Aorta (tissue), 5 donors: ENCODE data around the gene PEG3. TPM values are rescaled to one million over a fixed set of nuclear protein-coding genes. Genes with fewer than 3 reads are reported as not detected.

ENCODE experiments used
- ATAC-seq: fragments of 200-7000 bp; cut with Tn5 transposase; one replicate; pipeline ENCODE4 v1.9.1; 2022; ENCODE audit warnings: moderate library complexity; ENCODE audit not compliant: low FRiP score
- DNase-seq, 2 donors: peaks; one replicate each; pipeline ENCODE4 v3.0.0-alpha.2; 2020
- H3K27ac ChIP-seq, 2 donors: one replicate each; pipeline ENCODE4 v1.5.1; 2013; ENCODE audit warnings: low read length in 2 of 2, mild to moderate bottlenecking in 2 of 2, moderate library complexity in 2 of 2, control low read depth in 1 of 2, inconsistent platforms in 1 of 2, low read depth in 1 of 2
- H3K27me3 ChIP-seq, 2 donors: one replicate each; pipeline ENCODE4 v1.6.1; 2013; ENCODE audit warnings: control low read depth in 1 of 2, low read length in 1 of 2, mild to moderate bottlenecking in 1 of 2, moderate library complexity in 1 of 2; ENCODE audit not compliant: insufficient read depth in 2 of 2, control insufficient read depth in 1 of 2
- H3K36me3 ChIP-seq, 2 donors: one replicate each; pipeline ENCODE4 v1.6.1; 2013; ENCODE audit warnings: control low read depth in 1 of 2, low read length in 1 of 2, mild to moderate bottlenecking in 1 of 2; ENCODE audit not compliant: insufficient read depth in 2 of 2, control insufficient read depth in 1 of 2
- H3K4me1 ChIP-seq, 2 donors: one replicate each; pipeline ENCODE4 v1.6.1; 2013; ENCODE audit warnings: low read length in 2 of 2, control low read depth in 1 of 2, mild to moderate bottlenecking in 1 of 2, moderate library complexity in 1 of 2; ENCODE audit not compliant: insufficient read depth in 2 of 2, control insufficient read depth in 1 of 2
- H3K4me3 ChIP-seq, 2 donors: one replicate each; pipeline ENCODE4 v1.5.1; 2013; ENCODE audit warnings: low read length in 2 of 2, control low read depth in 1 of 2, mild to moderate bottlenecking in 1 of 2
- H3K9me3 ChIP-seq: one replicate; pipeline ENCODE4 v1.6.1; 2013; ENCODE audit warnings: mild to moderate bottlenecking, low read length; ENCODE audit not compliant: control insufficient read depth
- WGBS, 2 donors: extraction: QIAGEN DNeasy Blood & Tissue Kit; methylation state at CpG; one replicate each; pipeline ENCODE4 v1.1.7; 2013; 5-methylcytosine and 5-hydroxymethylcytosine counted together
- intact Hi-C, 2 donors: fragments of 100-400 bp; cut with DNase I; formaldehyde crosslinking; loops; one replicate each; pipeline versions ENCODE4 v1.14.2 to v1.15.0; 2022
- polyA plus RNA-seq, 2 donors: library from polyadenylated mRNA; stranded (reverse); fragments of 200-250 nt; gene quantifications; one replicate each; pipeline ENCODE4 v1.2.3, GENCODE V29; 2013
- total RNA-seq, 2 donors: library from RNA; stranded (reverse); fragmentation: NEBNext Ultra II Directional; extraction: Animal tissue kit (Norgen Biotek cat#: 25700); gene quantifications; one replicate each; pipeline ENCODE4 v1.2.1, GENCODE V29; 2021
- donor health status: healthy with polysubstance abuse.
- donor health status: Bipolar disorder and iron deficiency.
- donor health status: DM: no; HTN: no; CAD: no.
- donor health status: DM: no; HTN: no; CAD: no.
- donor health status: DM: yes; HTN: yes; CAD: no.

PEG3 gene
- total and polyA plus RNA-seq, 4 donors, result 2.3 to 11.6 (median 6.9) TPM

GRCh38 chr19:56822755-56823154 is 17.8 kb downstream of the PEG3 start:
- no peak overlapping the region for H3K4me3 ChIP-seq
- H3K27me3 ChIP-seq, result no peaks in the 10 kb centered on the region
- H3K27ac ChIP-seq, result no peak overlapping the region
- no peaks in the 10 kb centered on the region for H3K4me1 ChIP-seq
- 92% methylated on average over 5 of the region's 5 CpGs for WGBS, 2 donors
- intact Hi-C loops, result no loop called here
- peaks cover 2% of the 10 kb centered on the region for H3K9me3 ChIP-seq
- DNase-seq (no peak), ATAC-seq (no peak)
- no peaks in the 10 kb centered on the region for H3K36me3 ChIP-seq

DNA sequence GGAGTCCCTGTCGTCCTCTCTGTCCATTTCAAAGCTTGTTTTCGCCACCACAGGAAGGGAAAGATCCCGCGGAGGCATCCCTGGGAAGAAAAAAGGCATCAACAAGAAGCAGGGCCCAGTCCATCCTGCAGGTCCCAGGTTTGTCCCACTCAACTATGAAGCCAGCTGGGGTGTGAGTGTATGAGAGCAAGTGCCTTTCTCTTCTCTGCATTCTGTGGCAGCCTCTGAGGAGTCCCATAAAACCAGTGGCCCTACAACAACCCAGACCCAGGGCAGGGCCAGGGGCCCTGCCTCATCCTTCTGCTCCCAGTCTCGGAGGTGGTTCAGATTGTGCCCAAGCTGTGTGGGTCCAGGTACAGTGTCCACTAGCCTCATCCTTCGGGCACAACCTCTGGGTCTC is 18.9 kb downstream of the PEG3 start:
- WGBS, 2 donors, result 78 to 88% methylated on average over 6 of the region's 6 CpGs
- peaks cover 4% of the 10 kb centered on the region for H3K9me3 ChIP-seq
- ATAC-seq, result no peak
- no peak for DNase-seq
- no peak overlapping the region for H3K27ac ChIP-seq
- H3K4me1 ChIP-seq, result no peaks in the 10 kb centered on the region
- no peaks in the 10 kb centered on the region for H3K27me3 ChIP-seq
- no peak overlapping the region for H3K4me3 ChIP-seq
- H3K36me3 ChIP-seq, result peaks cover 0 to under 1% of the 10 kb centered on the region in 2 donors
- intact Hi-C loops, result no loop called here

GRCh38 chr19:56821209-56821608 is 19.3 kb downstream of the PEG3 start:
- Histone ChIP-seq H3K36me3 (peaks cover 0 to 3% of the 10 kb centered on the region in 2 donors), H3K4me1 (no peaks in the 10 kb centered on the region), H3K4me3 (no peak overlapping the region), H3K27me3 (no peaks in the 10 kb centered on the region), H3K9me3 (peaks cover 4% of the 10 kb centered on the region), H3K27ac (no peak overlapping the region)
- intact Hi-C loops, result no loop called here
- DNase-seq (no peak), ATAC-seq (no peak)
- 72% methylated on average over 5 of the region's 5 CpGs for WGBS, 2 donors

DNA sequence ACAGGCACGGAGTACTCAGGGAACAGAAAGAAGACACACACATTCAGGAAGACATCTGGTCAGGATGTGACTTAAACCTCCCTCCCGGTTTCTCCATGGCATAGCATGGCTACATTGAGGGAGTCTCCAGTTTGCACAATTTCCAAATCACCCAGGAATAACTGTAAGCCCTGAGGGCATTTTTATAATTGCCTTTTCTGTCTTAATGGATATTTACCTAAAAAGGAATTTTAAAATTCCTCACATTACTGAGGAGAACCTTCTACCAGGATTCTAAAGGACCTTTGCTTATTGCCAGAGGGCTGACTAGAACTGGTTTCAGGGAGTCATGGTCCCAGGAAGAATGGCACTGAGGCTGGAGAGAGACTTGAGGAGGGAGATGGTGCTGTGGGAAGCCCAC is 21.4 kb downstream of the PEG3 start:
- Histone ChIP-seq H3K27ac (no peak overlapping the region), H3K36me3 (peaks cover 0 to 6% of the 10 kb centered on the region in 2 donors), H3K27me3 (no peaks in the 10 kb centered on the region), H3K4me3 (no peak overlapping the region), H3K9me3 (peaks cover 2% of the 10 kb centered on the region), H3K4me1 (no peaks in the 10 kb centered on the region)
- ATAC-seq (no peak), DNase-seq (no peak)
- intact Hi-C loops, result no loop called here
- WGBS, 2 donors, result 83 to 87% methylated on average over 2 of the region's 2 CpGs

DNA sequence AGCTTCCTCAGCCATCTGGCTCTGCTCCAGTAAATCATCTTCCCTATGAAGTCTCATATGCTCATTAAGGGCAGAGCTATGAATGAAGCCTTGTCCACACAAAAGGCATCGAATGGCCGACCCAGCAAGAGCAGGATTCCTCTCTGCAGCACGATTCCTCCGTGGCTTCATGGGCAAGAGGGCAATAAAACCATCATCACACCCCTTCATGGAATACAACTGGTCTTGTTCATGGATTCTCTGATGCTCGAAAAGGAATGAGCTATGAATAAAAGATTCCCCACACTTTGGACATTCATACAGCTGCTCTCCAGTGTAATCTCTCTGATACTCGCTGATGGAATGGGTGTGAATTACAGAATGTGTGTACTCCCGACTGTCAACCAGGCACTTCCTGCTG is 25.9 kb downstream of the PEG3 start:
- 88 to 90% methylated on average over 7 of the region's 7 CpGs for WGBS, 2 donors
- H3K36me3 ChIP-seq, result peaks cover 0 to 6% of the 10 kb centered on the region in 2 donors

GRCh38 chr19:56813531-56813930 is 27.0 kb downstream of the PEG3 start:
- Histone ChIP-seq H3K27me3 (no peaks in the 10 kb centered on the region), H3K9me3 (peaks cover 2% of the 10 kb centered on the region), H3K27ac (no peak overlapping the region), H3K36me3 (peaks cover 0 to 6% of the 10 kb centered on the region in 2 donors), H3K4me1 (no peaks in the 10 kb centered on the region), H3K4me3 (no peak overlapping the region)
- intact Hi-C loops, result no loop called here
- DNase-seq (no peak), ATAC-seq (no peak)
- 80 to 88% methylated on average over 5 of the region's 5 CpGs for whole genome bisulfite sequencing, 2 donors

More for the DNA sequence above, 25.9 kb downstream of the PEG3 start:
- ATAC-seq (no peak), DNase-seq (no peak)
- Histone ChIP-seq H3K27me3 (no peaks in the 10 kb centered on the region), H3K9me3 (peaks cover 2% of the 10 kb centered on the region), H3K4me1 (no peaks in the 10 kb centered on the region), H3K27ac (no peak overlapping the region), H3K4me3 (no peak overlapping the region)
- intact Hi-C loops, result no loop called here

- Histone ChIP-seq H3K36me3 (peaks cover 0 to 3% of the 10 kb centered on the region in 2 donors), H3K4me3 (no peak overlapping the region), H3K9me3 (no peaks in the 10 kb centered on the region), H3K4me1 (no peaks in the 10 kb centered on the region), H3K27ac (no peak overlapping the region), H3K27me3 (no peaks in the 10 kb centered on the region)
- no peak for DNase-seq
- WGBS, 2 donors, result 69 to 88% methylated on average over 6 of the region's 6 CpGs
- ATAC-seq, result no peak
- intact Hi-C loops, result no loop called here
Measured at GRCh38 chr19:56811480-56811879, 29.0 kb downstream of the PEG3 start.

- H3K27me3 ChIP-seq, result no peaks in the 10 kb centered on the region
- intact Hi-C loops, result no loop called here
Measured at GRCh38 chr19:56810260-56810659, 30.3 kb downstream of the PEG3 start.

DNA sequence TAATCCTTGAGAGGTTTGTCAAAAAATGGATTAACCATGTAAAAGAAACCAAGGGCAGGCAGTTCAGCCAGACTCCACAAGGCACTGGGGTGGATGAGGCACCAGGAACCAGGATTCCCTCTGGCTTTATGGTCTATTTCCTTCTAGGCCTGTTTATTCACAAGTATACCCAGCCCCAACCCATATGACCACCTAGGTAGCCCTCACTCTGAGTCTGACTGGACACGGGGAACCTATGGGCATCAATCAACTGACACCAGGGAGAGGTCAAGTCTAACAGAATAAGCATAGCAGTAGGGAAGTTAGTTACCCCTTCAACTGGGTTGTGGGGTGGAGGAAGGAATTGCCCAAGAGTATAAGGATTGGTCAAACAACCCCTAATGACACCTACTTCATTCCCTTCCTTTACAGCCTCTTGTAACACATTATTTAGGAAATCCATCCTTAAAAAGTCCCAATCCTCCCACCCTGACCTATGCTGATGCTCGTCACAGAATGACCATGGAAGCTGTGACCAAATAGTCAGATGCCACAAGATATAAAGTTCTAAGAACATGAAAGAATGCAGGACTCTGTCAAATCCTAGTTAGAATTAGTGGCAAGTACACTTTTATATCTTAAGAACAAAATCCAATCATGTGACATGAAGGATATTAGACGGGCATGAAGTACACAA is 31.7 kb downstream of the PEG3 start:
- ATAC-seq (no peak), DNase-seq (no peak)
- H3K4me1 ChIP-seq, result no peaks in the 10 kb centered on the region
- no peaks in the 10 kb centered on the region for H3K27me3 ChIP-seq
- H3K27ac ChIP-seq, result no peak overlapping the region
- 82 to 83% methylated on average over 3 of the region's 3 CpGs for WGBS, 2 donors
- no peaks in the 10 kb centered on the region for H3K36me3 ChIP-seq
- no peak overlapping the region for H3K4me3 ChIP-seq
- intact Hi-C loops, result no loop called here
- peaks cover 2% of the 10 kb centered on the region for H3K9me3 ChIP-seq

More at GRCh38 chr19:56810260-56810659, 30.3 kb downstream of the PEG3 start:
- DNase-seq, result no peak
- Histone ChIP-seq H3K4me3 (no peak overlapping the region), H3K9me3 (peaks cover 2% of the 10 kb centered on the region), H3K27ac (no peak overlapping the region), H3K36me3 (no peaks in the 10 kb centered on the region), H3K4me1 (no peaks in the 10 kb centered on the region)
- WGBS, 2 donors, result 90 to 94% methylated on average over 1 of the region's 1 CpG
- ATAC-seq, result no peak
